ENCODE measurements around the gene XPO1.
"Not testable (repeated sequence)": the region's sequence is repeated elsewhere in the genome, so short reads cannot be mapped to it uniquely, and the experiment has no call there.

XPO1 gene

GRCh38 chr2:61463769-61464475 is 74.2 kb downstream of the XPO1 start:
- DNase-seq, result no peak

DNA sequence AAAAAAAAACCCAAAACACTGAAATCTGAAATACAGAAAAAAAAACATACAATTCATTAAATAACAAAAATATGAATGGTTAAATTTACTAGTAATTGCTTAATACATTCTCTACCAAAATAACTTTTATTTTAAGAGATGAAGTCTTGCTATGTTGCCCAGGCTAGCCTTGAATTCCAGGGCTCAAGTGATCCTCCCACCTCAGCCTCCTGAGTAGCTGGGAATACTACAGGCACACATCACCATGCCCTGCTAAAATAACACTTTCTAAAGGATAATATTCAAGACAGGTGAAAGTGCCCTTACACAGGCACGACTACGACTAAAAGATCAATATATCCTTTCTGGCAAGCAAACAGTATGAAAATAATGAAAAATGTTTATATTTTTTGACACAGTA is 76.8 kb downstream of the XPO1 start:
- DNase-seq, result no peak

DNA sequence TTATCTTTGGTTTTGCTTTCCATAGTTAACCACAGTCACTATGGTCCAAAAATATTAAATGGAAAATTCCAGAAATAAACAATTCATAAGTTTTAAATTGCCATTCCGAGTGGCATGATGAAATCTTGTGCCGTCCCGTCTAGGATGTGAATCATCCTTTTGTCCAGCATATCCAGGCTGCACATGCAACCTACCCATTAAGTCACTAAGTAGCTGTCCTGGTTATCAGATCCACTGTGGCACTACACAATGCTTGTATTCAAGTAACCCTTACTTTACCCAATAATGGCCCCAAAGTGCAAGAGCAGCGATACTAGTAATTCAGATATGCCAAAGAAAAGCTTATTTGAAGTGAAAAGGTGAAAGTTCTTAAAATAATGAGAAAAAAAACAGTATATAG is 78.0 kb downstream of the XPO1 start:
- DNase-seq, result no peak

DNA sequence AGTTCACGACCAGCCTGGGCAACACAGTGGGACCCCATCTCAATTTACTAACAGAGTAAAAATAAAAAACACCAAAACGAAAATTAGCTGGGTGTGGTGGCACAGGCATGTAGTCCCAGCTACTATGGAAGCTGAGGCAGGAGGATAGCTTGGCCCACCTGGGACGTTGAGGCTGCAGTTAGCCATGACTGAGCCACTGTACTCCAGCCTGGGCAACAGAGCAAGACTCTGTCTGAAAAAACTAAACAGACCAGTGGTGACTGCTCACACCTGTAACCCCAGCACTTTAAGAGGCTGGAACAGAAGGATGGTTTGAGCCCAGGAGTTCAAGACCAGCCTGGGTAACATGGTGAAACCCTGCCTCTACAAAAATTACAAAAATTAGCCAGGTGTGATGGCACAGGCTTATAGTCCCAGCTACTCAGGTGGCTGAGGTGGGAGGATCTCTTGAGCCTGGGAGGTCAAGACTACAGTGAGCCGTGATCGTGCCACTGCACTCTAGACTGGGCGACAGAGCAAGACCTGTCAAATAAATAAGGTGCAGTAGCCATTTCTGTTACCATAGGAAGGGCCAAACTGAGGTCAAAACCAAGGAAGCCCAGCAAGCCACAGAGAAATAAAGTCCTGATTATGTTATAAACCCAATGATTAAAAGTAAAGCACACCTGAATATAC is 81.3 kb downstream of the XPO1 start:
- DNase-seq, result no peak

- DNase-seq, result no peak
These were observed 81.9 kb downstream of the XPO1 start for GRCh38 chr2:61456070-61456745.

GRCh38 chr2:61454972-61455371 is 83.2 kb downstream of the XPO1 start:
- not testable (repeated sequence) for DNase-seq

GRCh38 chr2:61454383-61454782 is 83.8 kb downstream of the XPO1 start:
- DNase-seq, result no peak

DNA sequence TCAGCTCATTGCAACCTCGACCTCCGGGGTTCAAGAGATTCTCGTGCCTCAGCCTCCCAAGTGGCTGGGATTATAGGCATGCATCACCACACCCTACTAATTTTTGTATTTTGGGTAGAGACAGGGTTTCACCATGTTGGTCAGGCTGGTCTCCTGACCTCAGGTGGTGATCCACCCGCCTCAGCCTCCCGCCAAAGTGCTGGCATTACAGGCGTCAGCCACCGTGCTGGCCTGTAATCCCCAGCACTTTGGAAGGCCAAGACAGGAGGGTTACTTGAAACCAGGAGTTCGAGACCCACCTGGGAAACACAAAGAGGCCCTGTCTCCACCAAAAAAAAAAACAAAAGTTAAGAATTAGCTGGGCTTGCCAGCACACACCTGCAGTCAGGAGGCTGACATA is 85.8 kb downstream of the XPO1 start:
- no peak for DNase-seq

DNA sequence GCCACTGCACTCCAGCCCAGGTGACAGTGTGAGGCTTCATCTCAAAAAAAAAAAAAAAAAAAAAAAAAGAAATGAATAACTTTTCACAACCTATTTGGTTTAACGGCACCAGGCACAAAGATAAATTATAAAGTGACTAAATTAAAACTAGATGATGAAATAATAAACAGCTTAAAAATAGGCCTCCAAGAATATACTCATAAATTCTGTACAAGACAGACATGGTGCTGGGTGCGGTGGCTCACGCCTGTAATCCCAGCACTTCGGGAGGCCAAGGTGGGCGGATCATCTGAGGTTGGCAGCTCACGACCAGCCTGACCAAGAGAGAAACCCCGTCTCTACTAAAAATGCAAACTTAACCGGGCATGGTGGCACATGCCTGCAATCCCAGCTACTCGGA is 87.0 kb downstream of the XPO1 start:
- no peak for DNase-seq

DNA sequence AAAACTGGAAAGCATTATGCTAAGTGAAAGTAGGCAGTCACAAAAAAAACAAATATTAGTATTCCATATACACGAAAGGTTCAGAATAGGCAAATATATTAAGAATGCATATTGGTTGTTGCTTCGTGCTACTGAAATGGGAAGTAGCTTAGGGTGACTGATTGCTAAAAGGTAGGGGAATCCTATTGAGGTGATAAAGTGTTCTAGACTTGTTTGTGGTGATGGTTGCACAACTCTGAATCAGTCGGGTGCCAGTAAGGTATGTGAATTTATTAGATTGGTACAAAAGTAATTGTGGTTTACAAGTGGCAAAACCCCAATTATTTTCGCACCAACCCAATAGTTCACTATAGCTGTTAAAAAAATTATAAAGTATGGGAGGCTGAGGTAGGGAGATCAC is 88.0 kb downstream of the XPO1 start:
- DNase-seq, result peak; percentile 25

DNA sequence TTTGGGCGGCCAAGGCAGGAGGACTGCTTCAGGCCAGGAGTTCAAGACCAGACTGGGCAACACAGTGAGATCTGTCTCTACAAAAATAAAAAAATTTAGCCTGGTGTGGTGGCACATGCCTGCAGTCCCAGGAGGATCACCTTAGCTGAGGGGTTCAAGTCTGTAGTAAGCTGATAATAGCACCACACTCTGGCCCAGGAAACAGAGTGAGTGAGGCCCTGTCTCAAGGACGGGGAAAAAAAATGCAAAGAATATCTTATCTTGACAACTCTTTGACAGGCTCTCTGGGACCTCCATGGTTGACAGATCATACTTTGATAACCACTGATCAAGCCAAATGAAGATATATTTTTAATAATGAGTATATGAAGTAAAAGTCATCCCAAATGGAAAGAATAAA is 89.9 kb downstream of the XPO1 start:
- DNase-seq, result no peak

DNA sequence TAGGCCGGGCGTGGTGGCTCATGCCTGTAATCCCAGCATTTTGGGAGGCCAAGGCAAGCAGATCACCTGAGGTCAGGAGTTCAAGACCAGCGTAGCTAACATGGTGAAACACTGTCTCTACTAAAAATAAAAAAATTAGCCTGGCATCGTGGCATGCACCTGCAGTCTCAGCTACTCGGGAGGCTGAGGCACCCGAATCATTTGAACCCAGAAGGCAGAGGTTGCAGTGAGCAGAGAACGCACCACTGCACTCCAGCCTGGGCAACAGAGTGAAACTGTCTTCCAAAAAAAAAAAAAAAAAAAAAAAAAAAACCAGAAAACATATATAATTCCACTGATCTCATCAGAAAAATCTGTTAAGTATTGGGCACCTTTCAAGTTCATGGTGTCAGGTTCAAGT is 91.2 kb downstream of the XPO1 start:
- DNase-seq, result not testable (repeated sequence)

GRCh38 chr2:61443342-61444041 is 94.7 kb downstream of the XPO1 start:
- no peak for DNase-seq

- no peak for DNase-seq
These were observed 98.7 kb downstream of the XPO1 start for GRCh38 chr2:61439241-61440002.

DNA sequence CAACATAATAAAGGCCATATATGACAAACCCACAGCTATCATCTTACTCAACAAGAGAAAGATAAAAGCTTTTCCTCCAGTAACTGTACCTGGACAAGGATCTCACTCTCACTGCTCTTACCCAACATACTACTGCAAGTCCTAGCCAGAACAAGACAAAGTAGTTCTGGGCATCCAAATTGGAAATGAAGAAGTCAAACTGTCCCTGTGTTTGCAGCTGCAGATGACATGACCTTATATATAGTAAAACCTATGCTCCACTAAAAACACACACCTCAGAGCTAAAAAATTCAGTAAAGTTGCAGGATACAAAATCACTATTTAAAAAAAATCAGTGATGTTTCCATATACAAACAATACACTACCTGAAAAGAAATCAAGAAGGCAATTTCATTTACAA is 99.5 kb downstream of the XPO1 start:
- DNase-seq, result no peak

GRCh38 chr2:61437170-61437569 is 101.0 kb downstream of the XPO1 start:
- DNase-seq, result no peak

DNA sequence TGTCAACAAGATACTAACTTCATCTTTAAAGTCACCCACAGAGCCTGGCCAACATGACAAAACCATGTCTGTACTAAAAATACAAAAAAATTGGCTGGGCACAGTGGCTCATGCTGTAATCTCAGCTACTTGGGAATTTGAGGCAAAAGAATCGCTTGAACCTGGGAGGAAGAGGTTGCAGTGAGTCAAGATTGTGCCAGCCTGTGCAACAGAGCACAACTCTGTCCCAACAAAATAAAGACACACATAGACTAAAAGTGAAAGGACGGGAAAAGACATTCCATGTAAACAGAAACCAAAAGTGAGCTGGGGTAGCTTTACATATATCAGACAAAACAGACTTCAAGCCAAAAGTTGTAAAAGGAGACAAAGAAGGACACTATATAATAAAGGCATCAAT is 102.1 kb downstream of the XPO1 start:
- DNase-seq, result no peak

DNA sequence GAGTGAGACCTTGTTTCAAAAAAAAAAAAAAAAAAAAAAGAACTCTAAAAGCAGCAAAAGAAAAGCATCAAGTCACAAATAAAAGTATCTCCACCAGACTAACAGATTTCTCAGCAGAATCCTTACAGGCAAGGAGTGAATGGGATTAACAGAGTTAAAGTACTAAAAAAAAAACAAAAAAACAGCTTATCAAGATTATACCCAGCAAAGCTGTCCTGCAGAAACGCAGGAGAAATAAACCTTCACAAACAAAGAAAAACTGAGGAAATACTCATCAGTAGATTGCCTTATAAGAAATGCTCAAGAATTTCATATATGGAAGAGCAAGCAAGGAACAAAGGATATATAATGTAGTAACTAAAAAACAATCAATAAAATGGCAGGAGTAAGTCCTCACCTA is 102.9 kb downstream of the XPO1 start:
- no peak for DNase-seq

DNA sequence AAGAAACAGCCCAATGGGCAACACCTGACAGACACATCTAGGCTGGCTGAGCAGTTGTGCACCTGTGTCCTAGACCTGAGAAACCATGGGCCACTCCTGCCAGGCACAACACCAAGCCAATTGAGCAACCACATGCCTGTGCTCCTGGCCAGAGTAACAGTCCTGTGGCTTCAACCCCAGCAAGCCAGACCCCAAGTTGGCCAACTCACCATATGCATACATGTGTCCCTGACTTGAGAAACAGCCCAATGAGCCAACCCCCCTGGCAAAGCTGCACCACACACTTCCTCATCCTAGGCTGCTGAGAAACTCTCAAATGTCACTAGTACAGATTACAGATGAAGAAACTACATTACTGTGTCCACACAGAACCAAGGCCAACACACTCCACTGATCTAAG is 103.8 kb downstream of the XPO1 start:
- DNase-seq, result no peak

GRCh38 chr2:61433606-61434005 is 104.5 kb downstream of the XPO1 start:
- no peak for DNase-seq

GRCh38 chr2:61432990-61433389 is 105.2 kb downstream of the XPO1 start:
- DNase-seq, result no peak

- DNase-seq, result no peak
These were observed 106.8 kb downstream of the XPO1 start for GRCh38 chr2:61431345-61431744.
